Fibroblast of villous mesenchyme (primary cell): Measurements from ENCODE around the gene DBH. TPM values are rescaled to one million over a fixed set of nuclear protein-coding genes. Genes with fewer than 3 reads are reported as not detected.

Experiments used
- DNase-seq: peaks from one replicate; pipeline ENCODE4 v3.0.0-alpha.2; 2010; ENCODE audit warnings: low read depth
- H3K4me3 ChIP-seq: 2 replicates; pipeline ENCODE4 v1.5.1; 2011; ENCODE audit warnings: low read depth, mild to moderate bottlenecking, low read length
- CTCF ChIP-seq: IDR thresholded peaks from 2 replicates; pipeline ENCODE4 v1.5.1; 2012; ENCODE audit warnings: low read depth, mild to moderate bottlenecking, low read length; ENCODE audit not compliant: insufficient read depth
- total RNA-seq: library from RNA; depleted of rRNA; stranded (reverse); fragments of >200 nt; gene quantifications from 2 replicates; pipeline ENCODE4 v1.2.3, GENCODE V29; 2012

DBH gene
- total RNA-seq, 1 donor = not detected

- TF ChIP-seq CTCF = no peak
- H3K4me3 ChIP-seq = no peak overlapping the region
- DNase-seq = no peak
Measured at GRCh38 chr9:133691191-133691590, 55.0 kb downstream of the DBH start.

GRCh38 chr9:133691626-133692363 lies 55.6 kb downstream of the DBH start:
- no peak for DNase-seq
- no peak overlapping the region for H3K4me3 ChIP-seq
- no peak for TF ChIP-seq CTCF

GRCh38 chr9:133692364-133692985 lies 56.3 kb downstream of the DBH start:
- DNase-seq = no peak
- TF ChIP-seq CTCF = no peak
- no peak overlapping the region for H3K4me3 ChIP-seq

- no peak overlapping the region for H3K4me3 ChIP-seq
- no peak for DNase-seq
- TF ChIP-seq CTCF = no peak
Measured at GRCh38 chr9:133693116-133693515, 57.0 kb downstream of the DBH start.

- DNase-seq = no peak
- H3K4me3 ChIP-seq = no peak overlapping the region
Measured at GRCh38 chr9:133693703-133694529, 57.8 kb downstream of the DBH start.

GRCh38 chr9:133694686-133695085 lies 58.5 kb downstream of the DBH start:
- no peak for TF ChIP-seq CTCF
- no peak for DNase-seq

More at GRCh38 chr9:133693703-133694529, 57.8 kb downstream of the DBH start:
- TF ChIP-seq CTCF = no peak

More at GRCh38 chr9:133694686-133695085, 58.5 kb downstream of the DBH start:
- no peak overlapping the region for H3K4me3 ChIP-seq
